SK-N-SH (cell line): ENCODE measurements around the gene PCCB. TPM values are rescaled to one million over a fixed set of nuclear protein-coding genes. Genes with fewer than 3 reads are reported as not detected.

Experiments
- CTCF ChIA-PET: fragments of 300-600, 350-600 bp; formaldehyde crosslinking; extraction: SDS; loops from one replicate; lab custom pipeline; 2021; lab: Yijun Ruan, JAX
- POLR2A ChIA-PET: fragments of 350-600 bp; sonication (Branson Sonifier 250); formaldehyde crosslinking; extraction: SDS; loops from one replicate; lab custom pipeline; 2020; ENCODE audit warnings: antibody characterized with exemption, inconsistent platforms; lab: Yijun Ruan, JAX
- DNase-seq: peaks from one replicate; pipeline ENCODE4 v3.0.0; 2012
- H2AFZ ChIP-seq: fragments of 200-600 bp; sonication (generic); 2 replicates; pipeline ENCODE4 v1.8.1; 2016; ENCODE audit warnings: antibody characterized with exemption, mild to moderate bottlenecking, low read depth
- H3F3A ChIP-seq: fragments of 200-600 bp; sonication (generic); replicated peaks from 2 replicates; pipeline ENCODE3; 2016; ENCODE audit warnings: antibody characterized with exemption, mild to moderate bottlenecking; ENCODE audit not compliant: insufficient read depth
- H3K27ac ChIP-seq, 2 experiments: fragments of 200-500 bp in 1 of 2; fragments of 200-600 bp in 1 of 2; sonication (Bioruptor generic) in 1 of 2; sonication (generic), shearing (Covaris generic) in 1 of 2; 2 replicates each; pipeline versions ENCODE4 v1.5.1 to v1.6.1; 2014 to 2016; ENCODE audit warnings: low read depth in 2 of 2, inconsistent platforms in 1 of 2, low read length in 1 of 2, mild to moderate bottlenecking in 1 of 2, mixed read lengths in 1 of 2
- H3K27me3 ChIP-seq: fragments of 200-600 bp; sonication (generic), shearing (Covaris generic); 2 replicates; pipeline ENCODE4 v1.6.1; 2016; ENCODE audit warnings: mixed run types; ENCODE audit not compliant: insufficient read depth
- H3K36me3 ChIP-seq, 2 experiments: fragments of 200-500 bp in 1 of 2; fragments of 200-600 bp in 1 of 2; sonication (Bioruptor generic) in 1 of 2; sonication (generic) in 1 of 2; replicated peaks in 1 of 2; 2 replicates each; pipeline versions ENCODE3 to v1.5.1; 2014 to 2016; ENCODE audit warnings: low read length in 1 of 2, mild to moderate bottlenecking in 1 of 2; ENCODE audit not compliant: insufficient read depth in 2 of 2, control insufficient read depth in 1 of 2
- H3K4me1 ChIP-seq, 2 experiments: fragments of 200-500 bp in 1 of 2; fragments of 200-600 bp in 1 of 2; sonication (Bioruptor generic) in 1 of 2; sonication (generic), shearing (Covaris generic) in 1 of 2; 2 replicates each; pipeline versions ENCODE4 v1.5.1 to v1.6.1; 2014 to 2016; ENCODE audit warnings: low read depth in 1 of 2, low read length in 1 of 2, mixed run types in 1 of 2; ENCODE audit not compliant: insufficient read depth in 2 of 2, control insufficient read depth in 1 of 2
- H3K4me2 ChIP-seq: fragments of 200-600 bp; sonication (generic), shearing (Covaris generic); 2 replicates; pipeline ENCODE4 v1.6.1; 2017; ENCODE audit warnings: mixed run types
- H3K4me3 ChIP-seq, 2 experiments: fragments of 200-500 bp in 1 of 2; fragments of 200-600 bp in 1 of 2; sonication (Bioruptor generic) in 1 of 2; sonication (generic), shearing (Covaris generic) in 1 of 2; 2 replicates each; pipeline versions ENCODE4 v1.5.1 to v1.8.1; 2014 to 2016; ENCODE audit warnings: low read depth in 2 of 2, inconsistent platforms in 1 of 2, low read length in 1 of 2, mild to moderate bottlenecking in 1 of 2, mixed read lengths in 1 of 2, moderate library complexity in 1 of 2
- H3K79me2 ChIP-seq: fragments of 200-600 bp; sonication (generic); 2 replicates; pipeline ENCODE4 v1.8.1; 2017; ENCODE audit warnings: mild to moderate bottlenecking; ENCODE audit not compliant: insufficient read depth
- H3K9ac ChIP-seq: fragments of 200-600 bp; sonication (generic); 2 replicates; pipeline ENCODE4 v1.6.1; 2017; ENCODE audit warnings: mixed run types
- H3K9me2 ChIP-seq: fragments of 200-600 bp; sonication (generic); 2 replicates; pipeline ENCODE4 v1.6.1; 2017; ENCODE audit warnings: mixed run types
- H3K9me3 ChIP-seq: fragments of 200-600 bp; sonication (generic); 2 replicates; pipeline ENCODE4 v1.6.1; 2017; ENCODE audit warnings: mixed run types, mild to moderate bottlenecking, moderate library complexity
- H4K20me1 ChIP-seq: fragments of 200-600 bp; sonication (generic); 2 replicates; pipeline ENCODE4 v1.6.1; 2017; ENCODE audit warnings: mild to moderate bottlenecking, mixed run types; ENCODE audit not compliant: insufficient read depth
- CHD2 ChIP-seq: fragments of 150-350 bp; IDR thresholded peaks from 2 replicates; pipeline ENCODE4 v1.6.1; 2018; ENCODE audit warnings: low read length; ENCODE audit not compliant: partially characterized antibody
- ELF1 ChIP-seq: IDR thresholded peaks from 2 replicates; pipeline ENCODE4 v1.4.0; 2012
- EZH2phosphoT487 ChIP-seq: fragments of 200-600 bp; sonication (generic); IDR thresholded peaks from 2 replicates; pipeline ENCODE4 v1.6.1; 2017; ENCODE audit warnings: low read depth, mixed run types, mild to moderate bottlenecking, antibody characterized with exemption, moderate library complexity, borderline replicate concordance
- FOSL2 ChIP-seq: IDR thresholded peaks from 2 replicates; pipeline ENCODE4 v1.4.0; 2012; ENCODE audit warnings: low read depth, mild to moderate bottlenecking, moderate library complexity, borderline replicate concordance
- FOXM1 ChIP-seq: IDR thresholded peaks from 2 replicates; pipeline ENCODE4 v1.4.0; 2012; ENCODE audit warnings: low read depth, mild to moderate bottlenecking
- GATA2 ChIP-seq: sonication (generic); formaldehyde crosslinking; IDR thresholded peaks from 2 replicates; pipeline ENCODE4 v1.5.0; 2020; ENCODE audit warnings: mild to moderate bottlenecking, missing genetic modification reagents
- MXI1 ChIP-seq: IDR thresholded peaks from 2 replicates; pipeline ENCODE4 v1.6.1; 2012; ENCODE audit warnings: mild to moderate bottlenecking, low read depth, low read length, improper control_type of control experiment
- NRF1 ChIP-seq: IDR thresholded peaks from 2 replicates; pipeline ENCODE4 v1.6.1; 2012; ENCODE audit warnings: low read depth, mild to moderate bottlenecking, low read length
- PBX3 ChIP-seq: IDR thresholded peaks from 2 replicates; pipeline ENCODE4; 2012
- POLR2AphosphoS5 ChIP-seq: IDR thresholded peaks from 2 replicates; pipeline ENCODE4 v1.6.1; 2012; ENCODE audit warnings: low read depth, low read length
- RCOR1 ChIP-seq: fragments of 150-350 bp; IDR thresholded peaks from 2 replicates; pipeline ENCODE4 v1.6.1; 2017; ENCODE audit warnings: antibody characterized with exemption, low read length
- REST ChIP-seq: IDR thresholded peaks from 2 replicates; pipeline ENCODE4 v1.6.1; 2012; ENCODE audit warnings: mild to moderate bottlenecking, low read depth, low read length, moderate library complexity
- SIN3A ChIP-seq: IDR thresholded peaks from 2 replicates; pipeline ENCODE4 v1.6.1; 2012; ENCODE audit warnings: low read depth, mild to moderate bottlenecking, low read length, moderate library complexity, borderline replicate concordance
- TEAD4 ChIP-seq: IDR thresholded peaks from 2 replicates; pipeline ENCODE4 v1.4.0; 2012; ENCODE audit warnings: mild to moderate bottlenecking, borderline replicate concordance; ENCODE audit not compliant: insufficient read depth
- YY1 ChIP-seq: IDR thresholded peaks from 2 replicates; pipeline ENCODE4 v1.4.0; 2012; ENCODE audit warnings: low read depth, mild to moderate bottlenecking
- WGBS: methylation state at CpG from one replicate; pipeline ENCODE4 v1.1.6; 2017; ENCODE audit warnings: low lambda C conversion rate; 5-methylcytosine and 5-hydroxymethylcytosine counted together
- polyA plus RNA-seq, 3 experiments: library from polyadenylated mRNA; depleted of rRNA; stranded (reverse); fragments of >200 nt; gene quantifications; 2 replicates each; pipeline ENCODE4 v1.2.3, GENCODE V29; 2012

Gene PCCB
- polyA plus RNA-seq, 1 of the 3 experiments (the other 2 are of a cell fraction): 67.5 TPM

GRCh38 chr3:136343873-136344555 lies 93.9 kb downstream of the PCCB start (continued):
- TF ChIP-seq GATA2 (CRISPR knock-in tag): peak; percentile 52; the same call in 1 of the 2 replicates
- no peak for TF ChIP-seq ELF1
- peak; percentile 71 for TF ChIP-seq REST
- TF ChIP-seq POLR2AphosphoS5: peak; percentile 90

- 0 out of 2 replicates have a peak, but pooled peaks cover 4% of the 10 kb centered on the region for H3K79me2 ChIP-seq
- peaks cover 20% of the 10 kb centered on the region for H3F3A ChIP-seq
- DNase-seq: no peak
- H3K4me3 ChIP-seq: no peak overlapping the region
- H3K9me3 ChIP-seq: no peaks in the 10 kb centered on the region
- WGBS: 94% methylated on average over 5 of the region's 5 CpGs
- ChIA-PET POLR2A (no interaction called here), CTCF (interaction anchor here (1.0 to 1.9 kb wide), 2 partner anchors 37 to 45 kb away, joined by 3 to 4 read pairs; no protein-coding TSS in a partner anchor)
- peaks cover 11 to 24% of the 10 kb centered on the region in 2 experiments for H3K36me3 ChIP-seq
- TF ChIP-seq TEAD4 (no peak), ELF1 (no peak), CHD2 (no peak), FOSL2 (no peak), SIN3A (no peak), PBX3 (no peak), YY1 (no peak), NRF1 (no peak), EZH2phosphoT487 (no peak), RCOR1 (no peak), MXI1 (no peak), FOXM1 (no peak), GATA2 (CRISPR knock-in tag) (no peak)
- no peak overlapping the region for H3K27ac ChIP-seq
- peaks cover 11 to 19% of the 10 kb centered on the region in 2 experiments for H3K4me1 ChIP-seq
- H2AFZ ChIP-seq: no peak overlapping the region
- H3K27me3 ChIP-seq: no peaks in the 10 kb centered on the region
- H3K4me2 ChIP-seq: no peak overlapping the region
- no peak overlapping the region for H3K9ac ChIP-seq
- no peaks in the 10 kb centered on the region for H3K9me2 ChIP-seq
- no peaks in the 10 kb centered on the region for H4K20me1 ChIP-seq
These were observed 96.3 kb downstream of the PCCB start for GRCh38 chr3:136346486-136346885.
